Ishikawa (cell line): ENCODE data around the gene MT1HL1.

Experiments
- CEBPB ChIP-seq: IDR thresholded peaks from 2 replicates; pipeline ENCODE4 v1.6.1; 2012
- CREB1 ChIP-seq: IDR thresholded peaks from 2 replicates; pipeline ENCODE4 v1.6.1; 2012; ENCODE audit warnings: low read depth
- EP300 ChIP-seq: IDR thresholded peaks from 2 replicates; pipeline ENCODE4 v1.6.1; 2012; ENCODE audit warnings: borderline replicate concordance
- FOXM1 ChIP-seq: IDR thresholded peaks from 2 replicates; pipeline ENCODE4 v1.6.1; 2012; ENCODE audit warnings: low read depth, borderline replicate concordance
- NFIC ChIP-seq: IDR thresholded peaks from 2 replicates; pipeline ENCODE4 v1.6.1; 2012
- RAD21 ChIP-seq: IDR thresholded peaks from 2 replicates; pipeline ENCODE4 v1.6.1; 2012; ENCODE audit warnings: low read depth
- REST ChIP-seq: IDR thresholded peaks from 2 replicates; pipeline ENCODE4 v1.6.1; 2012; ENCODE audit warnings: low read depth, mild to moderate bottlenecking
- TAF1 ChIP-seq: IDR thresholded peaks from 2 replicates; pipeline ENCODE4 v1.6.1; 2012; ENCODE audit warnings: low read depth, mild to moderate bottlenecking
- TCF12 ChIP-seq: IDR thresholded peaks from 2 replicates; pipeline ENCODE4 v1.6.1; 2012; ENCODE audit warnings: low read depth
- TEAD4 ChIP-seq: IDR thresholded peaks from 2 replicates; pipeline ENCODE4 v1.6.1; 2012
- YY1 ChIP-seq: IDR thresholded peaks from 2 replicates; pipeline ENCODE4 v1.6.1; 2012; ENCODE audit warnings: low read depth
- ZBTB7A ChIP-seq: IDR thresholded peaks from 2 replicates; pipeline ENCODE4 v1.6.1; 2012; ENCODE audit warnings: low read depth
- TF ChIP-seq, protein P1 (sequence below): IDR thresholded peaks from 2 replicates; pipeline ENCODE4 v1.6.1; 2012

DNA sequence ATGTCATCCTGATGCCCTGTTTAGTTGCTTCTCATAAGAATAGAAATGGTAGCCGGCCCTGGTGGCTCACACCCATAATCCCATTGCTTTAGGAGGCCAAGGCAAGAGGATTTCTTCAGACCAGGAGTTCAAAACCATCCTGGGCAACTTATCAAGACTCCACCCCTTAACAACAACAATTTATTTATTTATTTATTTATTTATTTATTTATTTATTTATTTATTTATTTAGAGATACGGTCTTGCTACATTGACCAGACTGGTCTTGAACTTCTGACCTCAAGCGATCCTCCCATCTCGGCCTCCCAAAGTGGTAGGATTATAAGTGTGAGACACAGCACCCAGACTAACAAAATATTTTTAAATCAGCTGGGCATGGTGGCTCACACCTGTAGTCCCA lies 4.0 kb downstream of the MT1HL1 start:
- TF ChIP-seq CEBPB (no peak), YY1 (no peak), TAF1 (no peak), TCF12 (no peak), TEAD4 (no peak), RAD21 (no peak), ZBTB7A (no peak), CREB1 (no peak), FOXM1 (no peak), EP300 (no peak), NFIC (no peak), REST (no peak)
- TF ChIP-seq, protein P1, sequence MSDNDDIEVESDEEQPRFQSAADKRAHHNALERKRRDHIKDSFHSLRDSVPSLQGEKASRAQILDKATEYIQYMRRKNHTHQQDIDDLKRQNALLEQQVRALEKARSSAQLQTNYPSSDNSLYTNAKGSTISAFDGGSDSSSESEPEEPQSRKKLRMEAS = no peak
